ENCODE data around the gene MDFI.

The MDFI gene

GRCh38 chr6:41671376-41671775 lies 33.1 kb downstream of the MDFI start:
- no peak for DNase-seq (ENCODE audit: low read depth in 2 of 3, low spot score in 1 of 3)

GRCh38 chr6:41672016-41672415 lies 33.7 kb downstream of the MDFI start:
- DNase-seq (ENCODE audit: low read depth in 2 of 3, low spot score in 1 of 3): no peak

GRCh38 chr6:41672816-41673703 lies 34.8 kb downstream of the MDFI start:
- DNase-seq (ENCODE audit: low read depth in 2 of 3, low spot score in 1 of 3): no peak

GRCh38 chr6:41673704-41674000 lies 35.4 kb downstream of the MDFI start:
- DNase-seq (ENCODE audit: low read depth in 2 of 3, low spot score in 1 of 3): no peak

- no peak for DNase-seq (ENCODE audit: low read depth in 2 of 3, low spot score in 1 of 3)
These were observed 36.1 kb downstream of the MDFI start for GRCh38 chr6:41674231-41675000.

GRCh38 chr6:41675176-41675775 lies 37.0 kb downstream of the MDFI start:
- no peak for DNase-seq (ENCODE audit: low read depth in 2 of 3, low spot score in 1 of 3)

- DNase-seq (ENCODE audit: low read depth in 2 of 3, low spot score in 1 of 3): no peak
These were observed 37.7 kb downstream of the MDFI start for GRCh38 chr6:41675992-41676391.

GRCh38 chr6:41676431-41676830 lies 38.2 kb downstream of the MDFI start:
- no peak for DNase-seq (ENCODE audit: low read depth in 2 of 3, low spot score in 1 of 3)

- DNase-seq (ENCODE audit: low read depth in 2 of 3, low spot score in 1 of 3): no peak
These were observed 39.1 kb downstream of the MDFI start for GRCh38 chr6:41677124-41677921.

- DNase-seq (ENCODE audit: low read depth in 2 of 3, low spot score in 1 of 3): no peak
These were observed 40.3 kb downstream of the MDFI start for GRCh38 chr6:41678511-41679084.

- DNase-seq (ENCODE audit: low read depth in 2 of 3, low spot score in 1 of 3): no peak
These were observed 41.4 kb downstream of the MDFI start for GRCh38 chr6:41679696-41680095.

GRCh38 chr6:41680182-41680965 lies 42.1 kb downstream of the MDFI start:
- DNase-seq (ENCODE audit: low read depth in 2 of 3, low spot score in 1 of 3): no peak

- DNase-seq (ENCODE audit: low read depth in 2 of 3, low spot score in 1 of 3): peak; percentile 55 to 70 (median 69)
These were observed 43.8 kb downstream of the MDFI start for GRCh38 chr6:41682056-41682477.

- peak in 1 of 3 donors; percentile 1 for DNase-seq (ENCODE audit: low read depth in 2 of 3, low spot score in 1 of 3)
These were observed 44.4 kb downstream of the MDFI start for GRCh38 chr6:41682497-41683272.

GRCh38 chr6:41683273-41683522 lies 44.9 kb downstream of the MDFI start:
- peak in 1 of 3 donors; percentile 5 for DNase-seq (ENCODE audit: low read depth in 2 of 3, low spot score in 1 of 3)

- DNase-seq (ENCODE audit: low read depth in 2 of 3, low spot score in 1 of 3): peak; percentile 63 to 79 (median 64)
These were observed 45.4 kb downstream of the MDFI start for GRCh38 chr6:41683523-41684310.

GRCh38 chr6:41684311-41685180 lies 46.3 kb downstream of the MDFI start:
- no peak for DNase-seq (ENCODE audit: low read depth in 2 of 3, low spot score in 1 of 3)

Measured in stimulated activated CD4-positive, alpha-beta T cell treated with anti-CD3 and anti-CD28 coated beads, Interleukin-12 subunit alpha, Interleukin-12 subunit beta, amount 100 ng/mL, for 48 hours (primary cell).